Measurements from ENCODE around the gene ARID5B. TPM values are rescaled to one million over a fixed set of nuclear protein-coding genes. Genes with fewer than 3 reads are reported as not detected.
A peak's percentile ranks its signal among the peaks of the same experiment; 100 is the strongest.

ARID5B gene
- total and polyA plus RNA-seq, 2 of the 4 experiments (the other 2 are of a cell fraction) = 41.0 to 125 TPM

- POLR2A ChIA-PET (ENCODE audit: unreplicated experiment) = no interaction called here
- CTCF ChIA-PET = no interaction called here
These were observed 89.7 kb downstream of the ARID5B start for GRCh38 chr10:61991166-61991565.

More at GRCh38 chr10:61991166-61991565, 89.7 kb downstream of the ARID5B start:
- H2AK9ac ChIP-seq (replicated peaks; ENCODE audit: low read depth, low read length, poor library complexity) = no peak overlapping the region
- no peak overlapping the region for H3K27ac ChIP-seq (ENCODE audit: insufficient read depth, low read length)
- no peak overlapping the region for H3K23ac ChIP-seq (ENCODE audit: low read depth, low read length)
- H3K4me3 ChIP-seq (ENCODE audit: insufficient read depth, low read depth, low read length) = no peak overlapping the region
- H2BK15ac ChIP-seq (ENCODE audit: low read depth, low read length) = no peak overlapping the region
- H2BK20ac ChIP-seq (ENCODE audit: low read depth, low read length) = no peak overlapping the region
- H3K27me3 ChIP-seq (ENCODE audit: control insufficient read depth, insufficient read depth, low read length) = no peaks in the 10 kb centered on the region
- H4K8ac ChIP-seq (ENCODE audit: low read depth in 2 of 2, low read length in 2 of 2) = no peak overlapping the region
- no peak overlapping the region for H2BK120ac ChIP-seq (ENCODE audit: low read depth, low read length)
- peak overlapping the region; percentile 56 for H2BK5ac ChIP-seq (ENCODE audit: low read depth, low read length, poor library complexity, severe bottlenecking)
- no peaks in the 10 kb centered on the region for H3K9me3 ChIP-seq (ENCODE audit: control insufficient read depth, insufficient read depth, low read length)
- H3K9ac ChIP-seq (ENCODE audit: low read depth, low read length) = no peak overlapping the region
- H3K4me2 ChIP-seq (ENCODE audit: low read depth, low read length) = no peak overlapping the region
- no peak overlapping the region for H3K14ac ChIP-seq (replicated peaks; ENCODE audit: low read depth, low read length)
- H2AK5ac ChIP-seq (ENCODE audit: low read depth, low read length) = no peak overlapping the region
- H3K36me3 ChIP-seq (ENCODE audit: control insufficient read depth, insufficient read depth, low read length) = peaks cover 7% of the 10 kb centered on the region
- dilution Hi-C loops (cut with HindIII; ENCODE audit: low sequenced_read_pairs, unreplicated experiment) = no loop called here
- ATAC-seq (ENCODE audit: low read depth) (no peak), DNase-seq (no peak)
- peaks cover 17% of the 10 kb centered on the region for H3K4me1 ChIP-seq (ENCODE audit: control insufficient read depth, insufficient read depth, low read length)
- intact Hi-C loops (cut with micrococcal nuclease) = no loop called here
- no peak overlapping the region for H3K56ac ChIP-seq (ENCODE audit: extremely low read depth, insufficient read depth, low read length)
- H4K20me1 ChIP-seq (ENCODE audit: insufficient read depth, low read length) = peaks cover 17% of the 10 kb centered on the region; the same call in 1 of the 2 replicates
- H3K4ac ChIP-seq (ENCODE audit: low read depth, low read length) = no peak overlapping the region
- no peak overlapping the region for H4K5ac ChIP-seq (ENCODE audit: low read depth, low read length)
- H3K79me1 ChIP-seq (ENCODE audit: low read depth in 1 of 2, low read length in 2 of 2) = peaks cover 40 to 79% of the 10 kb centered on the region in 2 experiments
- no peak for TF ChIP-seq RFX5 (IDR thresholded peaks at IDR 0.05; ENCODE audit: low read depth, low read length)
- H3K18ac ChIP-seq (ENCODE audit: low read depth, low read length) = no peak overlapping the region
- in situ Hi-C loops (cut with MboI; ENCODE audit: low sequenced_read_pairs) = no loop called here
- H3K9me1 ChIP-seq (ENCODE audit: insufficient read depth, low read length) = peaks cover 23% of the 10 kb centered on the region
- BruUV-seq (replicated peaks) = no TSS peak
- H4K91ac ChIP-seq (ENCODE audit: insufficient read depth, low read depth, low read length) = no peak overlapping the region
- H2AFZ ChIP-seq (replicated peaks; ENCODE audit: low read length, poor library complexity) = no peak overlapping the region
